ENCODE measurements around the gene PCDHGB3.
A peak's percentile ranks its signal among the peaks of the same experiment; 100 is the strongest.

DNA sequence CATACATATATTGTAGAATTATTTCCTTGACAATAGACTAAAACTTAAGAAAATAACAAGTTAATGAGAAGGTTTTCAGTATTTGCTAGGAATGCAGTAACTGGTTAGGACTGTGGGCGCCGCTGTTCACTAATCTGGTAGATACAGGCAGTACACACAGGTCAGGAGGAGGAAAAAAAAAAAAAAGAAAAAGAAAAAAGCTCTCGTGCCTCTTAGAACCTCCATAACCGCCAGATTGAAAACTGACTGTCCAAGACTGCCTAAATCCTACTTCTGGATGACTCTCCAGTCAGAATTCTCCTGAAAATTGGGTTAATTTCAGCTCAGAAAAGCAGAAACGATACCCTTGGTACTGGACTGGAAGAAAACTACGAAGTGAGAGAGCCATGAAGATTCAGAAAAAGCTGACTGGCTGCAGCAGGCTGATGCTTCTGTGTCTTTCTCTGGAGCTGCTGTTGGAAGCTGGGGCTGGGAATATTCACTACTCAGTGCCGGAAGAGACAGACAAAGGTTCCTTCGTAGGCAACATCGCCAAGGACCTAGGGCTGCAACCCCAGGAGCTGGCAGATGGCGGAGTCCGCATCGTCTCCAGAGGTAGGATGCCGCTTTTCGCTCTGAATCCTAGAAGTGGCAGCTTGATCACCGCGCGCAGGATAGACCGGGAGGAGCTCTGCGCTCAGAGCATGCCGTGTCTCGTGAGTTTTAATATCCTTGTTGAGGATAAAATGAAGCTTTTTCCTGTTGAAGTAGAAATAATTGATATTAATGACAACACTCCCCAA lies 39.6 kb upstream of the PCDHGB3 start, which contains the start of gene PCDHGA1:
- TF ChIP-seq CTCF (IDR thresholded peaks at IDR 0.05) (peak in 2 of 3 experiments; percentile 8 to 23), POLR2A (IDR thresholded peaks at IDR 0.05) (no peak)
